IPS DF 19.7 (cell line): ENCODE data around the gene TMF1.

Experiments
- DNase-seq: peaks from one replicate; pipeline ENCODE4 v3.0.0-alpha.2; 2013; ENCODE audit warnings: low read depth, low spot score

The TMF1 gene

DNA sequence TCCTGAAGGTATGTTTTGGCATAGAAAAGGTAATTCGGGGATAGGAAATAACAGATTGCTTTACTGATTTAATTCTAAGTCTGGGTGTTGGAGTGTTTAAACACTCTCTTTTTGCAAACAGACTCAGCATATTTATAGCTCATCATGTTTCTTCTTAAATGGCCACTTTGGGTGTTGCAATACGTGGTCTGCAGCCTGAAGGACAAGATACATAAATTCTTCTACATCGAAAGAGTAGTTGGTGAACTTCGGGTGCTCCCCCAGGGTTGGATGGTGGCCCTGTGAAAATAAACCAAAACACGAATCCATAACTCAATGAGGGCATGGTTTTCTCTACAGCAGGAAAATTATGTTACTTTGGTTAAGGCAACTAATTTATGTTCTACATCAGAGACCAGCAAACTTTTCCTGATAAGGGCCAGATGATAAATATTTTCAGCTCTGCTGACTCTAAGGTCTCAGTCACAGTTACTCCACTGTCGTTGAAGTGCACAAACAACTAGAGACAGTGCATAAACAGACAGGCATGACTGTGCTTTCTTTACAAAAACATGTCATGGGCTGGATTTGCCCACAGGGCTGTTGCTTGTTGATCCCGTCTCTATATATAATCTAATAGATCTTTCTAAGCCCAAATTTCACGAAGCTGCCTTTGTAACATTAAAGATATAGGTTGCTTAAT lies 74.5 kb downstream of the TMF1 start:
- no peak for DNase-seq

DNA sequence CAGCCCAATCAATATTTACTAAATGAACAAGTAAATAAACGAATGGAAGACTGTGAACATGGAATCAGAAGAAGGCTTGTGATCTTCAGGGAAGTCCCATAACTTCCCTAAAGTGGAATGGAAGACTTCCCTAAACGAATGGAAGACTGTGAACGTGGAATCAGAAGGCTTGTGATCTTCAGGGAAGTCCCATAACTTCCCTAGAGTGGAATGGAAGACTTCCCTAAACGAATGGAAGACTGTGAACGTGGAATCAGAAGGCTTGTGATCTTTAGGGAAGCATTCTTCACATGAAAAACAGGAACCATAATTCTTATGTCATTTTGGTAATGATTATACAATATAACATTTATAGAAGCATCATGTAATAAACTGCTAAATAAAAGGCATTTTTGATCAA lies 77.4 kb downstream of the TMF1 start:
- DNase-seq: no peak

DNA sequence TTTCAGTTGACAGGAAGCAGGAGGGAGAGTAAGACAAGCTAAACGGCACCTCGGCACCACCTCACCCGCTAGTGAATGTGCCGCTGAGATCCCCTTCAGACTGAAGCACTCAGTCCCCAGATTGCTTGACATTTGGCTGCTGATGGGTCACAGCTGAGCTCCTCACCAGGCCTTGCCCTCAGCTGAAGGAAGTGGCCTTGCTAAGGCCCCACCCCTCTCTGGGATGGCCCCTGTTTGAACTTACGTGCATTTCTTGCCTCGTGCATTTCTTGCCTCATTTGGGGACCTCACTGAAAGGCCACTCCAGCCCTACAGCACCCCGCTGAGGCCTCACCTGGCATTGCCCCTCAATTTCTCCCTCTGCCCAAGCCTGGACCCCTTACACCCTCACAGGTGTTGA lies 78.5 kb downstream of the TMF1 start:
- DNase-seq: no peak

DNA sequence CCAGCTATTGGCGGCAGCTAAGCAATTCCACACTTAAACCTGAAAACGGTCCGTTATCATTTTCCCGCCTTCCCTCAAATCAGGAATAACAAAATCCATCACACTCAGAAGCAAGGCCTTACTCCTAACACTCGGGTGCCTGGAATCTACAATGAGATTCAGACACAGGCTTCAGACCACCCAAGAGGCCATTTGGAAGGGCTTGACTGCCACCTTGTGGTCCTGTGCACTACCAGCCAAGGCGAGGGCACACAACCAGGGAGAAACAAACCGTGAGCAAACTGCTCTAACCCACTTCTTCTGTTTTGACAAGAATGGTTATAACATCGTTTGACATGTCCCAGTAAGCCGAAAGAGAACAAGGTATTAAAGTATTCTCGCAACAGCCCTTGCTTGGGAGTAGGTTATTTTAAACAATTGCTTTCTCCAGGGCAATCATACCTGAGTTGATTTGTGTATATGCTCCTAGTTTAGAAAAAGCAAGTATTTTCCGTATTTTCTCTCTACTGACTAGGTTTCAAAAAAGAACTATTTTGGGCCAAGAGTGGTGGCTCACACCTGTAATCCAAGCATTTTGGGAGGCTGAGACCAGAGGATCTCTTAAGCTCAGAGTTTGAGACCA lies 79.7 kb downstream of the TMF1 start:
- peak; percentile 64 for DNase-seq
